Endometrium (tissue), 2 donors: ENCODE results near the gene PPP1R3E.
"Not testable (repeated sequence)": the region's sequence is repeated elsewhere in the genome, so short reads cannot be mapped to it uniquely, and the experiment has no call there.

Experiments used
- FAIRE-seq: peaks from 2 replicates; lab custom pipeline; 2012; peaks lifted over from hg19 to GRCh38; lab: Jason Lieb, UNC
- donor health status: control.
- donor health status: control.

The PPP1R3E gene

GRCh38 chr14:23297611-23298277 lies 4.9 kb downstream of the PPP1R3E start:
- no peak for FAIRE-seq

- FAIRE-seq: no peak
These were observed 5.6 kb downstream of the PPP1R3E start for GRCh38 chr14:23297096-23297495.

- FAIRE-seq: no peak
These were observed 6.5 kb downstream of the PPP1R3E start for GRCh38 chr14:23296012-23296777.

GRCh38 chr14:23294734-23295561 lies 7.7 kb downstream of the PPP1R3E start:
- FAIRE-seq: no peak

- no peak for FAIRE-seq
These were observed 15.7 kb downstream of the PPP1R3E start for GRCh38 chr14:23286902-23287479.

- peak; percentile 91 for FAIRE-seq
These were observed 16.4 kb downstream of the PPP1R3E start, which contains the start of gene HOMEZ for GRCh38 chr14:23286020-23286901. Gene HOMEZ (minus strand): TSS chr14:23286132. CDS start chr14:23285952, 180 bp downstream.

- no peak for FAIRE-seq
These were observed 17.1 kb downstream of the PPP1R3E start for GRCh38 chr14:23285530-23286019.

GRCh38 chr14:23284654-23285529 lies 17.8 kb downstream of the PPP1R3E start:
- FAIRE-seq: no peak

GRCh38 chr14:23281247-23281646 lies 21.4 kb downstream of the PPP1R3E start:
- FAIRE-seq: no peak

GRCh38 chr14:23277928-23278327 lies 24.7 kb downstream of the PPP1R3E start:
- FAIRE-seq: not testable (repeated sequence)

GRCh38 chr14:23277189-23277588 lies 25.5 kb downstream of the PPP1R3E start:
- FAIRE-seq: no peak

GRCh38 chr14:23275412-23275811 lies 27.2 kb downstream of the PPP1R3E start:
- FAIRE-seq: no peak

- no peak for FAIRE-seq
These were observed 33.5 kb downstream of the PPP1R3E start for GRCh38 chr14:23269193-23269592.

- FAIRE-seq: not testable (repeated sequence)
These were observed 41.8 kb downstream of the PPP1R3E start for GRCh38 chr14:23260849-23261248.

GRCh38 chr14:23259426-23259825 lies 43.2 kb downstream of the PPP1R3E start:
- FAIRE-seq: no peak

- FAIRE-seq: no peak
These were observed 44.4 kb downstream of the PPP1R3E start for GRCh38 chr14:23258256-23258655.

GRCh38 chr14:23252420-23253333 lies 50.0 kb downstream of the PPP1R3E start:
- FAIRE-seq: no peak

- FAIRE-seq: no peak
These were observed 50.7 kb downstream of the PPP1R3E start for GRCh38 chr14:23252006-23252405.

- FAIRE-seq: no peak
These were observed 52.8 kb downstream of the PPP1R3E start for GRCh38 chr14:23249824-23250223.
